SK-N-SH treated with all-trans-retinoic acid at 6 μM for 48 hours (cell line): ENCODE measurements around the gene OPA1.
"Not testable (repeated sequence)": the region's sequence is repeated elsewhere in the genome, so short reads cannot be mapped to it uniquely, and the experiment has no call there.

Experiments used
- ATAC-seq: fragments of 200-7000 bp; cut with Tn5 transposase; 3 replicates; pipeline ENCODE4 v1.9.1; 2020; ENCODE audit warnings: mild to moderate bottlenecking, moderate library complexity
- ARNTL ChIP-seq: fragments of 450-650 bp; formaldehyde crosslinking; IDR thresholded peaks from 2 replicates; pipeline ENCODE4 v1.5.0; 2020; ENCODE audit warnings: low read depth, mild to moderate bottlenecking, moderate library complexity, borderline replicate concordance
- BACH2 ChIP-seq: fragments of 250-450 bp; sonication (Bioruptor Pico); IDR thresholded peaks from 2 replicates; pipeline ENCODE4 v1.9.0; 2021; ENCODE audit warnings: mild to moderate bottlenecking, borderline replicate concordance
- ESRRG ChIP-seq: fragments of 250-450 bp; sonication (Bioruptor Pico); IDR thresholded peaks from 2 replicates; pipeline ENCODE4 v1.6.1; 2021; ENCODE audit warnings: mild to moderate bottlenecking
- GLIS3 ChIP-seq: fragments of 250-450 bp; sonication (Bioruptor Pico); IDR thresholded peaks from 2 replicates; pipeline ENCODE4 v1.5.0; 2020; ENCODE audit warnings: mild to moderate bottlenecking, moderate library complexity
- ISL1 ChIP-seq: fragments of 250-450 bp; sonication (Bioruptor Pico); IDR thresholded peaks from 2 replicates; pipeline ENCODE4 v2.1.2; 2022; ENCODE audit warnings: mild to moderate bottlenecking, moderate library complexity
- OSR1 ChIP-seq: fragments of 250-450 bp; sonication (Bioruptor Pico); IDR thresholded peaks from 2 replicates; pipeline ENCODE4 v1.8.0; 2022; ENCODE audit warnings: moderate library complexity, mild to moderate bottlenecking, inconsistent platforms
- RARB ChIP-seq: fragments of 250-450 bp; sonication (Bioruptor Pico); IDR thresholded peaks from 2 replicates; pipeline ENCODE4 v1.8.0; 2021; ENCODE audit warnings: mild to moderate bottlenecking, moderate library complexity
- SNAI2 ChIP-seq: fragments of 250-450 bp; sonication (Bioruptor Pico); IDR thresholded peaks from 2 replicates; pipeline ENCODE4 v1.5.0; 2020; ENCODE audit warnings: mild to moderate bottlenecking, moderate library complexity
- TCF4 ChIP-seq: fragments of 250-450 bp; sonication (Bioruptor Pico); IDR thresholded peaks from 2 replicates; pipeline ENCODE4 v1.8.0; 2021; ENCODE audit warnings: mild to moderate bottlenecking, moderate library complexity, borderline replicate concordance
- TOX ChIP-seq: fragments of 250-450 bp; sonication (Bioruptor Pico); IDR thresholded peaks from 2 replicates; pipeline ENCODE4 v1.8.0; 2021; ENCODE audit warnings: mild to moderate bottlenecking, moderate library complexity, borderline replicate concordance
- ZC3H10 ChIP-seq: fragments of 250-450 bp; sonication (Bioruptor Pico); IDR thresholded peaks from 2 replicates; pipeline ENCODE4 v1.5.1; 2021; ENCODE audit warnings: mild to moderate bottlenecking, moderate library complexity
- ZFP3 ChIP-seq: fragments of 250-450 bp; sonication (Bioruptor Pico); IDR thresholded peaks from 2 replicates; pipeline ENCODE4 v1.5.0; 2020; ENCODE audit warnings: mild to moderate bottlenecking, moderate library complexity
- ZNF565 ChIP-seq: fragments of 450-650 bp; formaldehyde crosslinking; conservative IDR thresholded peaks from 2 replicates; pipeline ENCODE4 v1.5.0; 2020; ENCODE audit warnings: low read depth, mild to moderate bottlenecking, moderate library complexity
- TF ChIP-seq, protein P1 (sequence below): fragments of 250-450 bp; sonication (Bioruptor Pico); IDR thresholded peaks from 2 replicates; pipeline ENCODE4 v1.5.0; 2020; ENCODE audit warnings: mild to moderate bottlenecking, moderate library complexity
- TF ChIP-seq, protein P2 (sequence below): fragments of 250-450 bp; sonication (Bioruptor Pico); IDR thresholded peaks from 2 replicates; pipeline ENCODE4 v1.8.0; 2021; ENCODE audit warnings: low read depth, mild to moderate bottlenecking, moderate library complexity, borderline replicate concordance
- TF ChIP-seq, protein P3 (sequence below): fragments of 250-450 bp; sonication (Bioruptor Pico); IDR thresholded peaks from 2 replicates; pipeline ENCODE4 v1.8.0; 2020; ENCODE audit warnings: mild to moderate bottlenecking, moderate library complexity, borderline replicate concordance
- TF ChIP-seq, protein P4 (sequence below): fragments of 250-450 bp; sonication (Bioruptor Pico); IDR thresholded peaks from 2 replicates; pipeline ENCODE4 v1.5.1; 2020; ENCODE audit warnings: low read depth, mild to moderate bottlenecking, moderate library complexity
- TF ChIP-seq, protein P5 (sequence below): fragments of 250-450 bp; sonication (Bioruptor Pico); IDR thresholded peaks from 2 replicates; pipeline ENCODE4 v1.5.1; 2021; ENCODE audit warnings: mild to moderate bottlenecking, moderate library complexity

Gene OPA1

DNA sequence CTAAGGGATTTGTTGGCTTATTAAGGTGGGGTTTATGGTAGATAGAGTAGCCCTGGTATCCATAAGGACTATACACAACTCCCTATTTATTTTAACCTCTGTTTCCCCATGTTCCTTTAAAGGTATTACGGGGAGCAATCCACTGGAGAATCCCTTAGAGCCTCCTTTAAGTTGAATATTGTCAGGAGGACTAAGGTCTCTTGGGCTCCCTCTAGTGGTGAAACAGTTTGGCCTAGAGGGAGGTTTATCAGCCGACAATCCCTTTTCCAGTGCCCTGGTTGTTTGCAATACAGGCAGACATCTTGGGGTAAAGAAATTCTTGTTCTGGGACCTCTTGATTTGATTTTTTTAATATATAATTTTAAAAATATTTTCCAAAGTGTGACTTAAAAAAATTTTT lies 12.9 kb downstream of the OPA1 start:
- TF ChIP-seq BACH2 (CRISPR knock-in tag) (no peak), ISL1 (no peak), GLIS3 (CRISPR knock-in tag) (no peak), ZC3H10 (CRISPR knock-in tag) (no peak), SNAI2 (no peak), OSR1 (CRISPR knock-in tag) (no peak), ZNF565 (no peak)
- TF ChIP-seq, protein P1, sequence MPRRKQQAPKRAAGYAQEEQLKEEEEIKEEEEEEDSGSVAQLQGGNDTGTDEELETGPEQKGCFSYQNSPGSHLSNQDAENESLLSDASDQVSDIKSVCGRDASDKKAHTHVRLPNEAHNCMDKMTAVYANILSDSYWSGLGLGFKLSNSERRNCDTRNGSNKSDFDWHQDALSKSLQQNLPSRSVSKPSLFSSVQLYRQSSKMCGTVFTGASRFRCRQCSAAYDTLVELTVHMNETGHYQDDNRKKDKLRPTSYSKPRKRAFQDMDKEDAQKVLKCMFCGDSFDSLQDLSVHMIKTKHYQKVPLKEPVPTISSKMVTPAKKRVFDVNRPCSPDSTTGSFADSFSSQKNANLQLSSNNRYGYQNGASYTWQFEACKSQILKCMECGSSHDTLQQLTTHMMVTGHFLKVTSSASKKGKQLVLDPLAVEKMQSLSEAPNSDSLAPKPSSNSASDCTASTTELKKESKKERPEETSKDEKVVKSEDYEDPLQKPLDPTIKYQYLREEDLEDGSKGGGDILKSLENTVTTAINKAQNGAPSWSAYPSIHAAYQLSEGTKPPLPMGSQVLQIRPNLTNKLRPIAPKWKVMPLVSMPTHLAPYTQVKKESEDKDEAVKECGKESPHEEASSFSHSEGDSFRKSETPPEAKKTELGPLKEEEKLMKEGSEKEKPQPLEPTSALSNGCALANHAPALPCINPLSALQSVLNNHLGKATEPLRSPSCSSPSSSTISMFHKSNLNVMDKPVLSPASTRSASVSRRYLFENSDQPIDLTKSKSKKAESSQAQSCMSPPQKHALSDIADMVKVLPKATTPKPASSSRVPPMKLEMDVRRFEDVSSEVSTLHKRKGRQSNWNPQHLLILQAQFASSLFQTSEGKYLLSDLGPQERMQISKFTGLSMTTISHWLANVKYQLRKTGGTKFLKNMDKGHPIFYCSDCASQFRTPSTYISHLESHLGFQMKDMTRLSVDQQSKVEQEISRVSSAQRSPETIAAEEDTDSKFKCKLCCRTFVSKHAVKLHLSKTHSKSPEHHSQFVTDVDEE (CRISPR knock-in tag) = no peak
- TF ChIP-seq, protein P2, sequence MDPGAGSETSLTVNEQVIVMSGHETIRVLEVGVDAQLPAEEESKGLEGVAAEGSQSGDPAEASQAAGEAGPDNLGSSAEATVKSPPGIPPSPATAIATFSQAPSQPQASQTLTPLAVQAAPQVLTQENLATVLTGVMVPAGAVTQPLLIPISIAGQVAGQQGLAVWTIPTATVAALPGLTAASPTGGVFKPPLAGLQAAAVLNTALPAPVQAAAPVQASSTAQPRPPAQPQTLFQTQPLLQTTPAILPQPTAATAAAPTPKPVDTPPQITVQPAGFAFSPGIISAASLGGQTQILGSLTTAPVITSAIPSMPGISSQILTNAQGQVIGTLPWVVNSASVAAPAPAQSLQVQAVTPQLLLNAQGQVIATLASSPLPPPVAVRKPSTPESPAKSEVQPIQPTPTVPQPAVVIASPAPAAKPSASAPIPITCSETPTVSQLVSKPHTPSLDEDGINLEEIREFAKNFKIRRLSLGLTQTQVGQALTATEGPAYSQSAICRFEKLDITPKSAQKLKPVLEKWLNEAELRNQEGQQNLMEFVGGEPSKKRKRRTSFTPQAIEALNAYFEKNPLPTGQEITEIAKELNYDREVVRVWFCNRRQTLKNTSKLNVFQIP (CRISPR knock-in tag) = no peak
- TF ChIP-seq, protein P3, sequence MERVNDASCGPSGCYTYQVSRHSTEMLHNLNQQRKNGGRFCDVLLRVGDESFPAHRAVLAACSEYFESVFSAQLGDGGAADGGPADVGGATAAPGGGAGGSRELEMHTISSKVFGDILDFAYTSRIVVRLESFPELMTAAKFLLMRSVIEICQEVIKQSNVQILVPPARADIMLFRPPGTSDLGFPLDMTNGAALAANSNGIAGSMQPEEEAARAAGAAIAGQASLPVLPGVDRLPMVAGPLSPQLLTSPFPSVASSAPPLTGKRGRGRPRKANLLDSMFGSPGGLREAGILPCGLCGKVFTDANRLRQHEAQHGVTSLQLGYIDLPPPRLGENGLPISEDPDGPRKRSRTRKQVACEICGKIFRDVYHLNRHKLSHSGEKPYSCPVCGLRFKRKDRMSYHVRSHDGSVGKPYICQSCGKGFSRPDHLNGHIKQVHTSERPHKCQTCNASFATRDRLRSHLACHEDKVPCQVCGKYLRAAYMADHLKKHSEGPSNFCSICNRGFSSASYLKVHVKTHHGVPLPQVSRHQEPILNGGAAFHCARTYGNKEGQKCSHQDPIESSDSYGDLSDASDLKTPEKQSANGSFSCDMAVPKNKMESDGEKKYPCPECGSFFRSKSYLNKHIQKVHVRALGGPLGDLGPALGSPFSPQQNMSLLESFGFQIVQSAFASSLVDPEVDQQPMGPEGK (CRISPR knock-in tag) = no peak
- TF ChIP-seq, protein P4, sequence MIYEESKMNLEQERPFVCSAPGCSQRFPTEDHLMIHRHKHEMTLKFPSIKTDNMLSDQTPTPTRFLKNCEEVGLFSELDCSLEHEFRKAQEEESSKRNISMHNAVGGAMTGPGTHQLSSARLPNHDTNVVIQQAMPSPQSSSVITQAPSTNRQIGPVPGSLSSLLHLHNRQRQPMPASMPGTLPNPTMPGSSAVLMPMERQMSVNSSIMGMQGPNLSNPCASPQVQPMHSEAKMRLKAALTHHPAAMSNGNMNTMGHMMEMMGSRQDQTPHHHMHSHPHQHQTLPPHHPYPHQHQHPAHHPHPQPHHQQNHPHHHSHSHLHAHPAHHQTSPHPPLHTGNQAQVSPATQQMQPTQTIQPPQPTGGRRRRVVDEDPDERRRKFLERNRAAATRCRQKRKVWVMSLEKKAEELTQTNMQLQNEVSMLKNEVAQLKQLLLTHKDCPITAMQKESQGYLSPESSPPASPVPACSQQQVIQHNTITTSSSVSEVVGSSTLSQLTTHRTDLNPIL (CRISPR knock-in tag) = no peak
- TF ChIP-seq, all 23 proteins: peak for 0
- peak; percentile 97 for ATAC-seq

DNA sequence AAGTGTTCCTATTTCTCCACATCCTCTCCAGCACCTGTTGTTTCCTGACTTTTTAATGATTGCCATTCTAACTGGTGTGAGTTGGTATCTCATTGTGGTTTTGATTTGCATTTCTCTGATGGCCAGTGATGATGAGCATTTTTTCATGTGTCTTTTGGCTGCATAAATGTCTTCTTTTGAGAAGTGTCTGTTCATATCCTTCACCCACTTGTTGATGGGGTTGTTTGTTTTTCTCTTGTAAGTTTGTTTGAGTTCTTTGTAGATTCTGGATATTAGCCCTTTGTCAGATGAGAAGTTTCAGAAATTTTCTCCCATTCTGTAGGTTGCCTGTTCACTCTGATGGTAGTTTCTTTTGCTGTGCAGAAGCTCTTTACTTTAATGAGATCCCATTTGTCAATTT lies 13.9 kb downstream of the OPA1 start:
- ATAC-seq = not testable (repeated sequence)

DNA sequence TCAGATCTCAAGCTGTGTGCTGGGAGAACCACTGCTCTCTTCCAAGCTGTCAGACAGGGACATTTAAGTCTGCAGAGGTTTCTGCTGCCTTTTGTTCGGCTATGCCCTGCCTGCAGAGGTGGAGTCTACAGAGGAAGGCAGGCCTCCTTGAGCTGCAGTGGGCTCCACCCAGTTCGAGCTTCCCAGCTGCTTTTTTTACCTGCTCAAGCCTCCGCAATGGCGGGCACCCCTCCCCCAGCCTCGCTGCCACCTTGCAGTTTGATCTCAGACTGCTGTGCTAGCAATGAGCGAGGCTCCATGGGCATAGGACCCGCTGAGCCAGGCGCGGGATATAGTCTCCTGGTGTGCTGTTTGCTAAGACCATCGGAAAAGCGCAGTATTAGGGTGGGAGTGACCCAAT lies 17.5 kb downstream of the OPA1 start:
- not testable (repeated sequence) for ATAC-seq

DNA sequence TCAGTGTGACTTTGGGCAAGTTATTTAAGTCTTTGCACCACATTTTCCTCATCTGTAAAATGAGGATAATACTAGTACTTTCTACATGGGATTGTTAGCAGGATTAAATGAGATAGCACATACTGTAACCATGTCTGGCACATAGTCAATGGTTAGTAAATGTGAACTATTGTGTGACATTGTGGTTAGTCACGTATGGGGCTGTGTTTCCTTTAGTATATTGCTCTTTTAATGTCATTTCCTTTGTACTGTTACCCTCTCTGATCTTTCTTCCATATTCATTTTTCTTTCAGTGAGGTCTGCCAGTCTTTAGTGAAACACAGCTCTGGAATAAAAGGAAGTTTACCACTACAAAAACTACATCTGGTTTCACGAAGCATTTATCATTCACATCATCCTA lies 21.4 kb downstream of the OPA1 start:
- TF ChIP-seq ZNF565 (no peak), ZC3H10 (CRISPR knock-in tag) (no peak), ESRRG (CRISPR knock-in tag) (no peak), ISL1 (no peak), ZFP3 (no peak), ARNTL (CRISPR knock-in tag) (no peak), TOX (no peak), SNAI2 (no peak), BACH2 (CRISPR knock-in tag) (no peak), GLIS3 (CRISPR knock-in tag) (no peak), OSR1 (CRISPR knock-in tag) (no peak), TCF4 (no peak), RARB (CRISPR knock-in tag) (no peak)
- TF ChIP-seq, protein P2 (CRISPR knock-in tag) = no peak
- TF ChIP-seq, protein P4 (CRISPR knock-in tag) = no peak
- TF ChIP-seq, protein P5, sequence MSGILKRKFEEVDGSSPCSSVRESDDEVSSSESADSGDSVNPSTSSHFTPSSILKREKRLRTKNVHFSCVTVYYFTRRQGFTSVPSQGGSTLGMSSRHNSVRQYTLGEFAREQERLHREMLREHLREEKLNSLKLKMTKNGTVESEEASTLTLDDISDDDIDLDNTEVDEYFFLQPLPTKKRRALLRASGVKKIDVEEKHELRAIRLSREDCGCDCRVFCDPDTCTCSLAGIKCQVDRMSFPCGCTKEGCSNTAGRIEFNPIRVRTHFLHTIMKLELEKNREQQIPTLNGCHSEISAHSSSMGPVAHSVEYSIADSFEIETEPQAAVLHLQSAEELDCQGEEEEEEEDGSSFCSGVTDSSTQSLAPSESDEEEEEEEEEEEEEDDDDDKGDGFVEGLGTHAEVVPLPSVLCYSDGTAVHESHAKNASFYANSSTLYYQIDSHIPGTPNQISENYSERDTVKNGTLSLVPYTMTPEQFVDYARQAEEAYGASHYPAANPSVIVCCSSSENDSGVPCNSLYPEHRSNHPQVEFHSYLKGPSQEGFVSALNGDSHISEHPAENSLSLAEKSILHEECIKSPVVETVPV = no peak
- no peak for ATAC-seq
